AG04450 (cell line): Measurements from ENCODE around the gene SUN1. TPM values are rescaled to one million over a fixed set of nuclear protein-coding genes. Genes with fewer than 3 reads are reported as not detected.
A peak's percentile ranks its signal among the peaks of the same experiment; 100 is the strongest.

Experiments used
- CTCF ChIA-PET: fragments of 300-600, 350-600 bp; formaldehyde crosslinking; extraction: SDS; loops from one replicate; lab custom pipeline; 2022; ENCODE audit warnings: antibody characterized with exemption, inconsistent platforms; lab: Charles Lee
- POLR2A ChIA-PET: fragments of 350-600 bp; formaldehyde crosslinking; extraction: SDS; loops from one replicate; lab custom pipeline; 2021; ENCODE audit warnings: antibody characterized with exemption, inconsistent platforms; lab: Yijun Ruan, JAX
- DNase-seq: peaks from one replicate; pipeline ENCODE4 v3.0.0-alpha.2; 2011; ENCODE audit warnings: low read depth, low spot score
- H3K27ac ChIP-seq: one replicate; pipeline ENCODE4 v1.5.1; 2012; ENCODE audit warnings: low read depth, low read length, control low read depth
- H3K27me3 ChIP-seq: one replicate; pipeline ENCODE4 v1.6.0; 2012; ENCODE audit warnings: low read length; ENCODE audit not compliant: control insufficient read depth, insufficient read depth
- H3K4me3 ChIP-seq: 2 replicates; pipeline ENCODE4 v1.5.1; 2011; ENCODE audit warnings: mild to moderate bottlenecking, low read depth, low read length, control low read depth
- H3K9me3 ChIP-seq: 2 replicates; pipeline ENCODE4 v1.5.1; 2012; ENCODE audit warnings: low read length; ENCODE audit not compliant: control insufficient read depth, insufficient read depth
- polyA plus RNA-seq: library from polyadenylated mRNA; depleted of rRNA; stranded (reverse); fragments of >200 nt; gene quantifications from 2 replicates; pipeline ENCODE4 v1.2.3, GENCODE V29; 2011
- TF ChIP-seq, protein P1 (sequence below): IDR thresholded peaks from 2 replicates; pipeline ENCODE4 v1.5.1; 2011; ENCODE audit warnings: low read depth, low read length, control low read depth, inconsistent platforms

The SUN1 gene
- polyA plus RNA-seq, 1 experiment = 140 TPM

DNA sequence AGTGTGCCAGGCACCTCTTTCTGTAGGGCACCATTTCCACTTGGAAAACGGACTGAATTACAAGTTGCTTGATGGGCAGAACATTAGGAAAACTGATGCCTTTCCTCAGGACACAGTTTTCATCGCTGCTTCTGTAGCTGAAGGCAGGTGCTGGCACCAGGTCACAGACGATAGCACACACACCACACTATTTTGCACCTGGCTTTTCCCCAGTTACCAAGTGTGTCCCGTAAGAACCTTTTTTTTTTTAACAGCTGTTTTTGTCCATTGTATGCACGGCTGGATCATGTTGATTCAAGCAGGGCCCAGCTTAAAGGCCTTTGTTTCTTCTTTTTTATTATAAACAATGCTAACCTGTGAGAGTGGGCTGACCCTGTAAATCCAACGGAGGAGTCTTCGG is 42.8 kb downstream of the SUN1 start:
- TF ChIP-seq, protein P1, sequence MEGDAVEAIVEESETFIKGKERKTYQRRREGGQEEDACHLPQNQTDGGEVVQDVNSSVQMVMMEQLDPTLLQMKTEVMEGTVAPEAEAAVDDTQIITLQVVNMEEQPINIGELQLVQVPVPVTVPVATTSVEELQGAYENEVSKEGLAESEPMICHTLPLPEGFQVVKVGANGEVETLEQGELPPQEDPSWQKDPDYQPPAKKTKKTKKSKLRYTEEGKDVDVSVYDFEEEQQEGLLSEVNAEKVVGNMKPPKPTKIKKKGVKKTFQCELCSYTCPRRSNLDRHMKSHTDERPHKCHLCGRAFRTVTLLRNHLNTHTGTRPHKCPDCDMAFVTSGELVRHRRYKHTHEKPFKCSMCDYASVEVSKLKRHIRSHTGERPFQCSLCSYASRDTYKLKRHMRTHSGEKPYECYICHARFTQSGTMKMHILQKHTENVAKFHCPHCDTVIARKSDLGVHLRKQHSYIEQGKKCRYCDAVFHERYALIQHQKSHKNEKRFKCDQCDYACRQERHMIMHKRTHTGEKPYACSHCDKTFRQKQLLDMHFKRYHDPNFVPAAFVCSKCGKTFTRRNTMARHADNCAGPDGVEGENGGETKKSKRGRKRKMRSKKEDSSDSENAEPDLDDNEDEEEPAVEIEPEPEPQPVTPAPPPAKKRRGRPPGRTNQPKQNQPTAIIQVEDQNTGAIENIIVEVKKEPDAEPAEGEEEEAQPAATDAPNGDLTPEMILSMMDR = no peak
- Histone ChIP-seq H3K27ac (no peak overlapping the region), H3K4me3 (no peak overlapping the region), H3K27me3 (no peaks in the 10 kb centered on the region), H3K9me3 (no peaks in the 10 kb centered on the region; the same call in 1 of the 2 replicates)
- no peak for DNase-seq
- POLR2A ChIA-PET = interaction anchor here (0.6 kb wide), 1 partner anchor 89 kb away, joined by 12 read pairs; no protein-coding TSS in a partner anchor
- CTCF ChIA-PET = interaction anchor here (0.7 to 1.5 kb wide), 2 partner anchors 33 to 89 kb away, joined by 3 to 8 read pairs; no protein-coding TSS in a partner anchor

GRCh38 chr7:875476-876076 is 43.3 kb downstream of the SUN1 start:
- peak overlapping the region; percentile 57 for H3K27ac ChIP-seq
- no peak for DNase-seq
- ChIA-PET CTCF (interaction anchor here (0.7 to 1.5 kb wide), 3 partner anchors 34 to 592 kb away, joined by 3 to 8 read pairs (median 5); no protein-coding TSS in a partner anchor), POLR2A (interaction anchor here (0.6 to 1.4 kb wide), 2 partner anchors 89 to 99 kb away, joined by 3 to 12 read pairs; partner anchors contain the start of gene COX19)
- no peaks in the 10 kb centered on the region; the same call in 1 of the 2 replicates for H3K9me3 ChIP-seq
- TF ChIP-seq, protein P1 = no peak
- H3K27me3 ChIP-seq = no peaks in the 10 kb centered on the region
- H3K4me3 ChIP-seq = peak overlapping the region; percentile 35; the same call in 1 of the 2 replicates

- TF ChIP-seq, protein P1 = 0 out of 2 replicates have a peak, but pooled peaks have one; percentile 9
- ChIA-PET CTCF (interaction anchor here (0.7 to 0.9 kb wide), 2 partner anchors 34 to 593 kb away, joined by 3 to 5 read pairs; no protein-coding TSS in a partner anchor), POLR2A (interaction anchor here (0.7 to 1.4 kb wide), 3 partner anchors 99 to 485 kb away, joined by 3 to 4 read pairs (median 3); partner anchors contain the start of gene COX19)
Measured at GRCh38 chr7:876077-876971, 44.0 kb downstream of the SUN1 start, which contains the start of gene GET4. Gene GET4, plus strand, starts transcription at chr7:876554. Its CDS starts 92 bp downstream, at chr7:876646.

DNA sequence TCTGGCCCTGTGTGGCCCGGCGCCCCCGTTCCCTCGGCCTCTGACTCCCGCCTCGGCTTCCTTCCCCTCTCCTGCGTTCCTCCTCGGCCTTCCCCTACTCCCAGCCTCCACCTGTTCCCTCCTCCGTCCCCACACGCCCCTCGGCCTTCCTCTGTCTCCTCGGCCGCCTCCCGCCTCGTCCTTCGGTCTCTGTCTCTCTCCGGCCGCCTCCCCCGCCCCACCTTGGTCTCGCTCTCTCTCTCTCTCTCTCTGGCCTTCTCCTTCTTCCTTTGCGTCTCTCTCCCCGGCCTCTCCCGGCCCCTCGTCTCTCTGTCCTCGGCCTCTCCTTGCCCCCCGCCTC is 44.7 kb downstream of the SUN1 start:
- TF ChIP-seq, protein P1 = no peak
- ChIA-PET POLR2A (interaction anchor here (0.7 to 1.4 kb wide), 2 partner anchors 98 to 486 kb away, joined by 3 read pairs; partner anchors contain the start of gene COX19), CTCF (no interaction called here)
- Histone ChIP-seq H3K27ac (peak overlapping the region; percentile 61), H3K27me3 (no peaks in the 10 kb centered on the region), H3K4me3 (peak overlapping the region; percentile 92), H3K9me3 (no peaks in the 10 kb centered on the region; the same call in 1 of the 2 replicates)
- DNase-seq = no peak

More at GRCh38 chr7:876077-876971, 44.0 kb downstream of the SUN1 start, which contains the start of gene GET4:
- H3K9me3 ChIP-seq = no peaks in the 10 kb centered on the region; the same call in 1 of the 2 replicates
- peak within 1 kb of the TSS; percentile 92 for H3K4me3 ChIP-seq
- H3K27me3 ChIP-seq = no peaks in the 10 kb centered on the region
- DNase-seq = peak; percentile 87
- peak within 1 kb of the TSS; percentile 61 for H3K27ac ChIP-seq
